Nephron progenitor cell (in vitro differentiated cells): Measurements from ENCODE around the gene PREX1.

Source experiments
- DNase-seq: peaks from one replicate; pipeline ENCODE4 v3.0.0; 2021
- H3K27ac Mint-ChIP-seq: 2 replicates; pipeline ENCODE4 v1.8.0; 2021; ENCODE audit warnings: mild to moderate bottlenecking, moderate library complexity, mixed read lengths
- H3K27me3 Mint-ChIP-seq: 2 replicates; pipeline ENCODE4 v1.8.0; 2021; ENCODE audit warnings: mild to moderate bottlenecking, low read depth, mixed read lengths; ENCODE audit not compliant: poor library complexity
- H3K36me3 Mint-ChIP-seq: 2 replicates; pipeline ENCODE4 v1.8.0; 2021; ENCODE audit warnings: low read depth, mixed read lengths
- H3K4me1 Mint-ChIP-seq: 2 replicates; pipeline ENCODE4 v1.8.0; 2021; ENCODE audit warnings: mixed read lengths
- H3K4me3 Mint-ChIP-seq: 2 replicates; pipeline ENCODE4 v1.8.0; 2021; ENCODE audit warnings: mild to moderate bottlenecking, moderate library complexity, mixed read lengths
- H3K9me3 Mint-ChIP-seq: 2 replicates; pipeline ENCODE4 v1.8.0; 2021; ENCODE audit warnings: mild to moderate bottlenecking, moderate library complexity, mixed read lengths
- CTCF ChIP-seq: fragments of 200-600 bp; sonication (generic); IDR thresholded peaks from 2 replicates; pipeline ENCODE4 v1.5.0; 2021; ENCODE audit warnings: antibody characterized with exemption

The PREX1 gene

DNA sequence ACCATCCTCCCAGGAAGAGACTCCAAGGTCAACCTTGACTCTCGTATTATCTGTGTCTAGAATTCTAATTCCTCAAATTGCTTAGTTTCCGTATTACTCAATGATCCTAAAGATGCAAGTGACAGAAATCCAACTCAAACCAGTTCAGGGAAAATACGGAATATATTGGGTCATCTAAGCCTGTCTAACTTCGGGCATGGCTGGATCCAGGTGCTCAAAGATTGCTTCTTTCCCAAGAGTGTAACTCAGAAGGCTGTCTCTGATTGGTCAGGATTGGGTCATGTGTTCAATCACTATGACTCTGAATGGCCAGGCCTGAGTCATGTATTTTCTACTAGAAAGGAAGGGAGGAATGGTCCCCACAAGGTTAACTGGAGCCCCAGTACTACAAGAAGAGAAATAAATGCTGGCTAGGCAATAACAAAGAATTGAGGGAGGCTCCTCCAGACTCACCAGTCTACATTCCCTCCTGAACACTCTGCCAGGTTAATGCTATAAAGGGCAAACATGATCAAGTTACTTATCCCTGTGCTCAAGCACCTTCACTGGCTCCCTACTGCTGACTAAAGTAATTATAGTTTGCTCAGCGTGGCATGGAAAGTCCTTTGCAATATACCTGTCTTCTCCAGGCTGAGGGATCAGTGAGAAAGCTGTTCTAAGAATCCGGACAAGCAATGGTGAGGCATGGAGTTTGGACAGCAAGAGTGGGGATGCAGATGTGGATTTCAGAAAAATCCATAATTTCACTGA is 15.4 kb upstream of the PREX1 start:
- Mint-ChIP-seq H3K27ac (no peak overlapping the region), H3K36me3 (no peaks in the 10 kb centered on the region), H3K9me3 (no peaks in the 10 kb centered on the region), H3K4me3 (no peak overlapping the region), H3K27me3 (peaks cover 39% of the 10 kb centered on the region), H3K4me1 (peaks cover 15% of the 10 kb centered on the region)
- DNase-seq = no peak
- no peak for TF ChIP-seq CTCF

GRCh38 chr20:48841875-48842529 is 14.2 kb upstream of the PREX1 start:
- H3K4me1 Mint-ChIP-seq = peaks cover 15% of the 10 kb centered on the region
- H3K9me3 Mint-ChIP-seq = no peaks in the 10 kb centered on the region
- DNase-seq = no peak
- no peak for TF ChIP-seq CTCF
- H3K36me3 Mint-ChIP-seq = no peaks in the 10 kb centered on the region
- peaks cover 37% of the 10 kb centered on the region for H3K27me3 Mint-ChIP-seq
- no peak overlapping the region for H3K4me3 Mint-ChIP-seq
- no peak overlapping the region for H3K27ac Mint-ChIP-seq

GRCh38 chr20:48841196-48841874 is 13.5 kb upstream of the PREX1 start:
- Mint-ChIP-seq H3K36me3 (no peaks in the 10 kb centered on the region), H3K27ac (no peak overlapping the region), H3K9me3 (no peaks in the 10 kb centered on the region), H3K27me3 (peaks cover 40% of the 10 kb centered on the region), H3K4me1 (peaks cover 10% of the 10 kb centered on the region), H3K4me3 (no peak overlapping the region)
- TF ChIP-seq CTCF = no peak
- no peak for DNase-seq

DNA sequence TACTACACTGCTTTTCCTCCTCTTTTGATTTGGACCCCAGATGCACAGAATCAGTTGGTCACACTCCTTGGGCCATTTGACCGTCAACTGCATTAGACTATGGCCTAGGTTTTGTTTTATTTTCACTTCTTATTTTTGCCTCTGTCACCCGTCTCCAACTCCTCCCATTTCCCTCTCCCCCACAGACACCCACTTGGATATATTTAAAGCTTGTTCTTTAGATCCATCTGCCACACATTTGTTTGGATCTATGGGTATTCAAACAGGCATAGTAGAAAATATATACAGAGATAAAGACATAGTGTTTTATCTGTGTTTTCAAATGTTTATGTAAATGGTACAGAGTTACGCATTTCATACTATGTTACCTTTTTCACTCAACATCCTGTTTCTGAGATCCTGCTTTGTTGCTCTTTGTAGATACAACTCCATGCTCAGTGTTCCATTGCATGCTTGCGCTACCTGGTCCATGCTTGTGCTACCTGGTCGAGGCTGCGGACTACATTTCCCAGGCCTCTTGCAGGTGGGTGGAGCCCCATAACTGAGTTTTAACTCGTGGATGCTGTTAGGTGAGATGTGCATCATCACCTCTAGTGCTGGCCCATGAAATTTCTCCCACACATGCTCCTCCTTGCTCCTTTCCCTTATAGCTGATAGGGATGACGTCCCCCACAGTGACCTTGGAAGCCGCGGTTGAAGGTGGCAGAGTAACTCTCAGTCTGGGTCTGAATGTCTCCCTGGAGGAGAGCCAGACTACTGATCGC is 11.5 kb upstream of the PREX1 start:
- TF ChIP-seq CTCF = no peak
- Mint-ChIP-seq H3K9me3 (no peaks in the 10 kb centered on the region), H3K36me3 (no peaks in the 10 kb centered on the region), H3K27ac (no peak overlapping the region), H3K27me3 (peaks cover 41% of the 10 kb centered on the region), H3K4me1 (peaks cover 7% of the 10 kb centered on the region), H3K4me3 (no peak overlapping the region)
- no peak for DNase-seq

- no peak for TF ChIP-seq CTCF
- Mint-ChIP-seq H3K4me3 (no peak overlapping the region), H3K36me3 (no peaks in the 10 kb centered on the region), H3K9me3 (no peaks in the 10 kb centered on the region), H3K27me3 (peaks cover 29% of the 10 kb centered on the region), H3K27ac (no peak overlapping the region), H3K4me1 (peaks cover 21% of the 10 kb centered on the region)
- DNase-seq = no peak
Measured at GRCh38 chr20:48837014-48837413, 9.2 kb upstream of the PREX1 start.
